H1 (cell line): ENCODE results near the gene SKAP1. TPM values are rescaled to one million over a fixed set of nuclear protein-coding genes. Genes with fewer than 3 reads are reported as not detected.

Experiments used
- ASH2L ChIP-seq: fragments of 200-600, 300-600 bp; sonication (generic); IDR thresholded peaks from one replicate; pipeline ENCODE4 v1.7.1; 2017; ENCODE audit warnings: low read length
- KDM5A ChIP-seq: fragments of 200-600 bp; IDR thresholded peaks from 2 replicates; pipeline ENCODE4 v1.7.1; 2012; ENCODE audit warnings: mild to moderate bottlenecking, low read length, inconsistent platforms, mixed read lengths
- RBBP5 ChIP-seq: IDR thresholded peaks from 2 replicates; pipeline ENCODE4 v1.7.1; 2012; ENCODE audit warnings: low read depth, mild to moderate bottlenecking, inconsistent platforms, low read length, moderate library complexity, borderline replicate concordance
- SAP30 ChIP-seq: fragments of 300-600 bp; sonication (generic); IDR thresholded peaks from 2 replicates; pipeline ENCODE4 v1.7.1; 2012; ENCODE audit warnings: low read length, moderate library complexity, mild to moderate bottlenecking, inconsistent platforms; ENCODE audit not compliant: insufficient read depth, insufficient replicate concordance
- SIN3A ChIP-seq, 2 experiments: IDR thresholded peaks in 1 of 2; conservative IDR thresholded peaks in 1 of 2; 2 replicates each; pipeline ENCODE4 v1.6.1; 2011 to 2012; ENCODE audit warnings: low read length in 2 of 2, improper control_type of control experiment in 1 of 2, low read depth in 1 of 2, mild to moderate bottlenecking in 1 of 2
- polyA plus RNA-seq, 7 experiments: library from polyadenylated mRNA; depleted of rRNA in 3 of 7; stranded (reverse) in 5 of 7; unstranded in 2 of 7; fragments of >200 nt in 5 of 7; fragments of 200-250 nt in 2 of 7; gene quantifications; 1 replicate in 5 of 7; 2 replicates in 1 of 7; 4 replicates in 1 of 7; pipeline versions ENCODE4 v1.2.1 to v1.2.3, GENCODE V29; 2011 to 2013; ENCODE audit warnings: missing spikeins in 2 of 7, mixed read lengths in 2 of 7
- total RNA-seq: library from RNA; stranded (reverse); fragmentation: NEBNext Ultra II Directional; extraction: Animal tissue kit (Norgen Biotek cat#: 25700); gene quantifications from 2 replicates; pipeline ENCODE4 v1.2.1, GENCODE V29; 2021
- TF ChIP-seq, protein P1 (sequence below): IDR thresholded peaks from 2 replicates; pipeline ENCODE4 v1.6.1; 2012; ENCODE audit warnings: low read length, inconsistent platforms

The SKAP1 gene
- total and polyA plus RNA-seq, 2 of the 8 experiments (the other 6 are each of a cell fraction or from before 2014, with no cell fraction given): not detected

- no peak for TF ChIP-seq KDM5A
- no peak for TF ChIP-seq ASH2L
- no peak for TF ChIP-seq RBBP5
- no peak for TF ChIP-seq SIN3A (conservative IDR thresholded peaks at IDR 0.05 in 1 of 2, IDR thresholded peaks at IDR 0.05 in 1 of 2; ENCODE audit: low read depth in 1 of 2, low read length in 2 of 2)
- TF ChIP-seq SAP30: no peak
- TF ChIP-seq, protein P1, sequence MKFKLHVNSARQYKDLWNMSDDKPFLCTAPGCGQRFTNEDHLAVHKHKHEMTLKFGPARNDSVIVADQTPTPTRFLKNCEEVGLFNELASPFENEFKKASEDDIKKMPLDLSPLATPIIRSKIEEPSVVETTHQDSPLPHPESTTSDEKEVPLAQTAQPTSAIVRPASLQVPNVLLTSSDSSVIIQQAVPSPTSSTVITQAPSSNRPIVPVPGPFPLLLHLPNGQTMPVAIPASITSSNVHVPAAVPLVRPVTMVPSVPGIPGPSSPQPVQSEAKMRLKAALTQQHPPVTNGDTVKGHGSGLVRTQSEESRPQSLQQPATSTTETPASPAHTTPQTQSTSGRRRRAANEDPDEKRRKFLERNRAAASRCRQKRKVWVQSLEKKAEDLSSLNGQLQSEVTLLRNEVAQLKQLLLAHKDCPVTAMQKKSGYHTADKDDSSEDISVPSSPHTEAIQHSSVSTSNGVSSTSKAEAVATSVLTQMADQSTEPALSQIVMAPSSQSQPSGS: no peak
These were observed 277.7 kb downstream of the SKAP1 start (continued) for GRCh38 chr17:48152289-48152688.
